ENCODE results near the gene VPS25.

- no peak for TF ChIP-seq CTCF (IDR thresholded peaks at IDR 0.05)
- TF ChIP-seq EP300 (IDR thresholded peaks at IDR 0.05): no peak
- no peak for TF ChIP-seq POLR2AphosphoS5 (IDR thresholded peaks at IDR 0.05)
Measured at GRCh38 chr17:42827472-42827871, 54.2 kb downstream of the VPS25 start.
